CD4-positive, alpha-beta T cell treated with Interleukin-6 at 100 ng/mL for 8 hours (primary cell): Measurements from ENCODE around the gene TEAD3.
"Not testable (repeated sequence)": the region's sequence is repeated elsewhere in the genome, so short reads cannot be mapped to it uniquely, and the experiment has no call there.

Source experiments
- DNase-seq: peaks from one replicate; pipeline ENCODE4 v3.0.0-alpha.2; 2020; ENCODE audit warnings: mixed read lengths, low spot score

Gene TEAD3

DNA sequence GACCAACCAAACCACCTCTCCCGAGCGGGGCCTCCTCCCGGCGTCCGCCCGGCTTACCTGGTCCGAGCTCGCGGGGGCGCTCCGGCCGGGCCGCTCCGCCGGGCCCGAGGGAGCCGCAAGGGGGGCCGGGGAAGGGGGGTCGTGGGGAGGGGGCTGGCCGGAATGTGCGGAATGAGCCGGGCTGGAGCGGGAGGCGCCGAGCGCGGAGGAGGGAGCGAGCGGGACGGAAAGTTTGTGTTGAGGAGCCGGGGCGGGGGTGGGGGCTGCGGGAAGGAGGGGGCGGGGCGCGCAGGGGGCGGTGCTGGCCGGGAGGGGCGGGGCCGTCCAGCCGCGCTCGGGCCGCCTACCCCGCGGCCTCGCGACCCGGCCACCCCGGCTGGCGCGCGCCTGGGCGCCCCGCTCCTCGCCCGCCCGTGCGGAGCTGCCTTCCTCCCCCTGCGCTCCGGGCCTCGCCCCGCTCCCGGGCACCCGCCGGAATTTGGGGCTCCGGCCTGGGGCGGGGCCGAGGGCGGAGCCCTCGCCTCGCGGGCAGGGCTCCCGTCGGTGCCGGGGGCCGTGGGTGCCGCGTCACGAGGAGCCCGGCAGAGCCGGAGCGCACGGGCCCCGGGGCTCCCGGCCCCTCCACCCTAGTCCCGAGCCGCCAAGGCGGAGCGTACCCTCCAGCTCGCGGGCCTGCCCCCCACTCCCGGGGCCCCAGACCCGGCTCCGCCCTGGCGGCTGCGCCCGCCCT, at the start of gene TEAD3:
Gene TEAD3, minus strand, starts transcription at position 239 of the 730 bp plus-strand sequence.
- peak; percentile 27 for DNase-seq

GRCh38 chr6:35544769-35545361, 48.0 kb upstream of the TEAD3 start:
- DNase-seq, result no peak

DNA sequence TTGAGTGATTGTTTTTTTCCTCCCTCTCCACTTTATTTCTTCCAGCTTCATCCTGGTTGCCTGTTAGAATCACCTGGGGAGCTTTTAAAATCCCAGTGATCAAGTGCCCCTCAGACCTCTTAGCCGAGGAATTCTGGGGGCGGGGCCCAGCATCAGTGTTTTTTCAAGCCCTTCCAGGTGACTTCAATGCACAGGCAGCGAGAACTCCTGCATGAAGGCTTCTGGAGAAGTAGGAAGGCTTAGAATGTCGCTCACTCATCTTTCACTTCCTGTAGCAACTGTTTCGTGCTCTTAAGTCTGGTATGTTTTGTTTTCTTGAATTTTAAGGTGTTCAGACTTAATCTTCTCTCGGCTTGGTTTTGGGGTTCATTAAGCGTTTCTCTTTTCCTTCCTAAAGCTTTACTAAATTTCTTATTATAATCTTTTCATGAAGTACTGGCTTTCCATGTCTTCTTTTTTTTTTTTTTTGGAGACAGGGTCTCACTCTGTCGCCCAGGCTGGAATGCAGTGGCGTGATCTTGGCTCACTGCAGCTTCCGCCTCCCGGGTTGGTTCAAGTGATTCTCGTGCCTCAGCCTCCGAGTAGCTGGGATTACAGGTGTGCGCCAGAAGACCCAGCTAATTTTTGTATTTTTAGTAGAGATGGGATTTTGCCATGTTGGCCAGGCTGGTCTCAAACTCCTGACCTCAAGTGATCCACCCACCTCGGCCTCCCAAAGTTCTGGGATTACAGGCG, 46.7 kb upstream of the TEAD3 start:
- no peak for DNase-seq

- no peak for DNase-seq
These were observed 45.0 kb upstream of the TEAD3 start for GRCh38 chr6:35541836-35542235.

DNA sequence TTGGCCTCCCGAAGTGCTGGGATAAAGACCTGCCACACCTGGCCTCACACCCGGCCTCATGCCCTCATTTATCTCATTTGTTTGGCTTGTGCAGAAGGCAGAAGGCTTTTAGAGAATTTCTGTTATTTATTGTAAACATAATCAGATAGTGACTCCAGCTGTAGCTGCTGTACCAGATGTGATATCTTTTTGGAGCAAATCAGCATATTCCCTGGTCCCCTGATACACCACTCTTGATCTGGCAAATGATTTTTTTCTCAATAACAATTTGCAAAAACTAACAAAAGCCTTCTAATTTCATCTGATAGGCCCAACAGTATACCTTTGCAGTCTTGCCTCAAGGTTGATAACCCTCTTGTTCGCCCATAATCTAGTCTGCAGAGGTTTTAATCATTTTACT, 42.3 kb upstream of the TEAD3 start:
- DNase-seq, result no peak

- not testable (repeated sequence) for DNase-seq
These were observed 39.0 kb upstream of the TEAD3 start for GRCh38 chr6:35535847-35536246.

DNA sequence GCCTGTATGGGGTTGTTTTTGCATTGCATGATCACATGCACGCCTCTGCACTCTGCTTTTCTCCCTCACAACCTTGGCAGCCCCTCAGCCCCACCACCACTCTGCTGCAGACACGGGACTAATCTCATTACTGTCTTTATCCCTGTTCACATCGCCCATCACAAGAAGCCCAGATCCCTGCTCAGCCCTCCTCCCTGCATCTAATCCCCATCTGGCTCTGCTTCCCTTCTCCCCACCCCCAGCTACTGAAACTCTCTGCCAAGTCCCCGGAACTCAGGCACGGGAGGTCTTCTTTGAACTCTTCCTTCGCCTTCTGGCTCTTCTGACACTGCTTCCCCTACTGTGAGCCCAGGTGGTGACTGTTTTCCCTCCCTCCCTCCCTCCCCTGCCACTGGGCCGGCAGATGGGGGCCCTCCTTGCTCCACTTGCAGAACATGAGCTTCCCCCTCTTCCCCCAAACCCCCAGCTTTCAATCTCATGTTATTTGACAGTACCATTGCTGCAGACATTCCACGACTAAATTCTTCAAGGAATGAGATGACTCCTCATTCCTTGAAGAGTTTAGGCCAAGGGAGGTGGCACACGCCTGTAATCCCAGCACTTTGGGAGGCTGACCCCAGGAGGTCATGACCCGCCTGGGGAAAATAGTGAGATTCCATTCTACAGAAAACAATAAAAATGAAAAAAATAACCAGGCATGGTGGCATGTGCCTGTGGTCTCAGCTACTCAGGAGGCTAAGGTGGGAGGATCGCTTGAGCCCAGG, 37.7 kb upstream of the TEAD3 start:
- no peak for DNase-seq

- no peak for DNase-seq
These were observed 37.1 kb upstream of the TEAD3 start for GRCh38 chr6:35533981-35534380.

DNA sequence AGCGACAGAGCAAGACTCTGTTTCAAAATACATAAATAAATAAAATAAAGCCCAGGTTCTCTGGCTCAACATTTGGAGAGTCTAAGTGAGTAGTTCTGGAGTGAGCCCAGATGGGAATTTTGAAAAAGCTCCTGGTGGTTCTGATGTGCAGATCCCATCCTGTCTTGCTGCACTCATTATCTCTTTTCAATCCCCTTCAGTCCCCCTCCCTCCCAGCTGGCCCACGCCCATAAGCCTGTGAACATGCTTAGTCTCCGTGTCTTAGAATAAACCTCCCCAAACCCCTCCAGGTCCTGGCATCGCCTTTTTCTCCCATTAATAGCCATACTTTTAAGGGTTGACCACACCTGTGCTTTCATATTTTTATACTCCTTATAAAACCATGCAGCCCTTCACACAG, 35.2 kb upstream of the TEAD3 start:
- no peak for DNase-seq

GRCh38 chr6:35524380-35525020, 27.6 kb upstream of the TEAD3 start:
- no peak for DNase-seq

GRCh38 chr6:35522660-35523658, 26.1 kb upstream of the TEAD3 start:
- peak; percentile 70 for DNase-seq

GRCh38 chr6:35522151-35522550, 25.3 kb upstream of the TEAD3 start:
- DNase-seq, result no peak

- no peak for DNase-seq
These were observed 24.4 kb upstream of the TEAD3 start for GRCh38 chr6:35521235-35521634.

DNA sequence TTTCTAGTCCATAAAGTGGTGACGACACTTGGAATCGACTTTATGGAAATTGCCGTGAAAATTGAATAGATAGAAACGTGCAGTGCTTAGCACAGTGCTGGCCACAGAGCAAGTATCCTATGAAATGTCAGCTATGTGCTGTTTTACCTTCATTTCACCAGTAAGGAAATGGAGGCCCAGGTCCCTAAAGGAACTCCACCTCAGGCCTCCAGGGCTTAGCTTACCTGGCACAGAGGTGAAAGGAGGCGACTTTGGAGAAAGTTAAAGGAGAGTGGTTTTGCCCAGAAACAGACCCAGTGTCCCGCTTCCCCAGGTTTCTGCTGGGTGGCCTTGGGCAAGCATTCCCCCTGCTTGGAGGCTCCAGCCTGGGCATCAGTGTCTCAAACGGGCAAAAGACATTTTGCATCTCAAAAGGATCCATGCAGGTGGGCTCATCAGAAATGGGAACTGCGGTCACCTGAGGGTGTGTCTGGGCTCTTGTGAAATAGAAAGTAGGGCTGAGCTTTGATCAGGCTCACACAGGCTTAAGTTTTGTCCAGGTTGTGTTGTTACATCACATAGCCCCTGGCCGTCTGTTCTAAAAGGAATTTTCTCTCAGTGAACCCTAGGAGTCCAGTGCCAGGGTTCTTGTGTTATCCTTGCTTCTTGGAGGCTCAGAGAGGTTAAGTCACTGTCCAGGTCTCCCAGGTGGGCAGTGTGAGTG, 22.6 kb upstream of the TEAD3 start:
- DNase-seq, result no peak

- DNase-seq, result no peak
These were observed 21.9 kb upstream of the TEAD3 start for GRCh38 chr6:35518566-35519312.

GRCh38 chr6:35517978-35518377, 21.1 kb upstream of the TEAD3 start:
- DNase-seq, result not testable (repeated sequence)

GRCh38 chr6:35516712-35517111, 19.8 kb upstream of the TEAD3 start:
- DNase-seq, result no peak

- not testable (repeated sequence) for DNase-seq
These were observed 19.1 kb upstream of the TEAD3 start for GRCh38 chr6:35515939-35516338.

- DNase-seq, result no peak
These were observed 17.7 kb upstream of the TEAD3 start for GRCh38 chr6:35514587-35514986.
